Mesothelial cell of epicardium (in vitro differentiated cells): ENCODE results near the gene C1orf198. TPM values are rescaled to one million over a fixed set of nuclear protein-coding genes. Genes with fewer than 3 reads are reported as not detected.
A peak's percentile ranks its signal among the peaks of the same experiment; 100 is the strongest.

ENCODE experiments used
- DNase-seq, 2 experiments: peaks; one replicate each; pipeline ENCODE4 v3.0.0; 2021; ENCODE audit warnings: low spot score in 2 of 2; ENCODE audit not compliant: unreplicated experiment in 2 of 2
- H3K27ac Mint-ChIP-seq: 2 replicates; pipeline ENCODE4 v1.8.0; 2021; ENCODE audit warnings: mixed read lengths
- H3K27me3 Mint-ChIP-seq: 2 replicates; pipeline ENCODE4 v1.8.0; 2021; ENCODE audit warnings: low read depth, mixed read lengths
- H3K36me3 Mint-ChIP-seq: 2 replicates; pipeline ENCODE4 v1.8.0; 2021; ENCODE audit warnings: mixed read lengths
- H3K4me1 Mint-ChIP-seq: 2 replicates; pipeline ENCODE4 v1.8.0; 2021; ENCODE audit warnings: mixed read lengths
- H3K4me3 Mint-ChIP-seq: 2 replicates; pipeline ENCODE4 v1.8.0; 2021; ENCODE audit warnings: mild to moderate bottlenecking, moderate library complexity, mixed read lengths
- H3K9me3 Mint-ChIP-seq: 2 replicates; pipeline ENCODE4 v1.8.0; 2021; ENCODE audit warnings: mixed read lengths
- total RNA-seq: library from RNA; stranded (reverse); gene quantifications from 3 replicates; pipeline ENCODE4 v1.2.1, GENCODE V29; 2021
- TF ChIP-seq, protein P1 (sequence below): fragments of 200-600 bp; sonication (generic); IDR thresholded peaks from one replicate; pipeline ENCODE4 v1.5.0; 2021; ENCODE audit warnings: antibody characterized with exemption; ENCODE audit not compliant: unreplicated experiment

Gene C1orf198
- total RNA-seq, 1 donor from 2014 or later = 143 TPM

DNA sequence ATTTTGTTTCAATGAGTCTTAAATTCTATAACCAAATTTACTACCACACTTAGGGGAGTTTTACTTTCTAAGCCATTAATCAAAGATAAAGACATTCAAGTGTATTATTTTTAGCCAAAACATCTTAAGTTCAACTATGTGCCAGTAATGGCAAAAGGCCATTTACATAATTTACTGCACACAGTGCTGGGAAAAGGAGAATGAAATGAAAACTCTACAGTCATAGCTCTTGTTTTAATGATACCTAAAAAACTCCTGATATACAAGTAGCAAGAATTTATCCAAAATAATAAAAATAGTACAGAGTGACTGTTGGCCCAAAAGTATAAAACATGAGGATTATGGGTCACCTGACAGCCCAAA is 42.4 kb upstream of the C1orf198 start:
- DNase-seq = no peak
- TF ChIP-seq, protein P1, sequence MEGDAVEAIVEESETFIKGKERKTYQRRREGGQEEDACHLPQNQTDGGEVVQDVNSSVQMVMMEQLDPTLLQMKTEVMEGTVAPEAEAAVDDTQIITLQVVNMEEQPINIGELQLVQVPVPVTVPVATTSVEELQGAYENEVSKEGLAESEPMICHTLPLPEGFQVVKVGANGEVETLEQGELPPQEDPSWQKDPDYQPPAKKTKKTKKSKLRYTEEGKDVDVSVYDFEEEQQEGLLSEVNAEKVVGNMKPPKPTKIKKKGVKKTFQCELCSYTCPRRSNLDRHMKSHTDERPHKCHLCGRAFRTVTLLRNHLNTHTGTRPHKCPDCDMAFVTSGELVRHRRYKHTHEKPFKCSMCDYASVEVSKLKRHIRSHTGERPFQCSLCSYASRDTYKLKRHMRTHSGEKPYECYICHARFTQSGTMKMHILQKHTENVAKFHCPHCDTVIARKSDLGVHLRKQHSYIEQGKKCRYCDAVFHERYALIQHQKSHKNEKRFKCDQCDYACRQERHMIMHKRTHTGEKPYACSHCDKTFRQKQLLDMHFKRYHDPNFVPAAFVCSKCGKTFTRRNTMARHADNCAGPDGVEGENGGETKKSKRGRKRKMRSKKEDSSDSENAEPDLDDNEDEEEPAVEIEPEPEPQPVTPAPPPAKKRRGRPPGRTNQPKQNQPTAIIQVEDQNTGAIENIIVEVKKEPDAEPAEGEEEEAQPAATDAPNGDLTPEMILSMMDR = no peak
- H3K36me3 Mint-ChIP-seq = peaks cover 26% of the 10 kb centered on the region
- H3K4me3 Mint-ChIP-seq = no peak overlapping the region
- no peaks in the 10 kb centered on the region for H3K27me3 Mint-ChIP-seq
- H3K4me1 Mint-ChIP-seq = peaks cover 35% of the 10 kb centered on the region
- H3K27ac Mint-ChIP-seq = peak overlapping the region; percentile 87
- H3K9me3 Mint-ChIP-seq = no peaks in the 10 kb centered on the region

DNA sequence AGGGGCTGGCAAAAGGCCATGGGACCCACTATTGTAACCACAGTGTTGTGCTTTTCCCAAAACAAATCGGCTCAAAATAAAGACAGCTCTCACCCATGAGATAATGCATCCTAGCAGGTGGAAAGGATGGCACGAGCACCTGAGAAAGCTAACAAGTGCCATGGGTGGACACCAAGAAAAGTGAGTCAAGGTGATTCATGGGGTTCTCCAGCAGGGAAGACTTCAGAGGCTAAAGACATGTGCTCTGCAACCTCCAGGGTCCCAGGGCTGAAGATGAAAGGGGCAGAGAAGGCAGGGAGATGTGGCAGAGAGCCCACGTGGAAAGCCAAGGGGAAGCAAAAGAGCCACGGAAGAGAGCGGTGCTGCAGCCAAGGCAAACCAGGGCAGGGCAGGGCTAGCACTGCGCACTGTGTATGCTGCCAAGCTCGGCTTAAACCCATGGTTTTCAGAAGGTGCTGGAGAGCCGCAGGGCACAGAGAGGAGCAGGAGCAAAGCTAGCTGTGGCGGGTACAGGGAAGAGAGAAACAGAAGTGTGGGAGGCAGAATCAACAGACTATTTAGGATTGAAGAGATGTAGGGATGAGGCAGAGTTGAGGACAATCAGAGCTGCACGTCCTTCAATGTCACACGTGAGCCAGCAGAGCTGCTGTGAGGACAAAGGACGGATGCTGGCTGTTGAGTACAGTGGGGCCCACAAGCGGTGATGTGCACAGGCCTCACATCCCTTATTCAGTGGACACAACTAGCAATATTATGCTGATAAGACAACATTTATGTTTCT is 41.8 kb upstream of the C1orf198 start:
- H3K9me3 Mint-ChIP-seq = no peaks in the 10 kb centered on the region
- no peak overlapping the region for H3K4me3 Mint-ChIP-seq
- peaks cover 23% of the 10 kb centered on the region for H3K36me3 Mint-ChIP-seq
- DNase-seq = no peak
- TF ChIP-seq, protein P1 = no peak
- no peaks in the 10 kb centered on the region for H3K27me3 Mint-ChIP-seq
- peak overlapping the region; percentile 87 for H3K27ac Mint-ChIP-seq
- H3K4me1 Mint-ChIP-seq = peaks cover 40% of the 10 kb centered on the region

DNA sequence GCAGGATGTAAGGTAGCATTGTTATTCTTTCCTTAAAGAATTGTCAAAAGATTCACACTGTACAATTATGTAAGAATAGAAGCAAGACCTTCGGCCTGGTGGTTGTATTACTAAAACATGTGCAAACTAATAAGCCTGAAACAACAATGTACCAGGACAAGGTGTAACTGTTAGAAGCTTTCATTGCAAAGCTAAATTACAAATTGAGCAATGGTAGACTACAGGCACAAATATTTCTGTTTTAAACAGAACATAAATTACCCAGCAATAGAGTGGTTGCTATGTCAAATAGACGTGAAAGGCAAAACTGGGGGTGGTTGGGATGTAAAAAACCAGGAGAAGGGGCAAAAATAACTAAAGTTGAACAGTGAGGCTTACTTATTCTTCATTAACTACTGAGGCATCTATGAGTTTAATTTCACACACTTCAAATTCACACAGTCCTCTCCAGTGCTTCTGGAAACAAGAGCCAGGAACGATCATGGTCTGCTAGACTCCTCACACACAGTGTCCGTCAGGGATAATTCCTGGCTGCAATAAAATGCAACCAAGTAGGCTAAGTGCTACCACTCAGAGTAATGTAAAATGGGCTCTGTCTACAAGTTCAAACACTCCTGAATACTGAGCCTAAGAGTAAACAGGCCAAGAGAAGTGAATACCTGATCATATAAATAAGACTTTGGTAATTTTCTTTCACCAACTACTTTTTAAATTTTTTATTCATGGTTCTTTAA is 39.3 kb upstream of the C1orf198 start:
- Mint-ChIP-seq H3K36me3 (peaks cover 25% of the 10 kb centered on the region), H3K4me1 (peaks cover 42% of the 10 kb centered on the region)
- DNase-seq = no peak

DNA sequence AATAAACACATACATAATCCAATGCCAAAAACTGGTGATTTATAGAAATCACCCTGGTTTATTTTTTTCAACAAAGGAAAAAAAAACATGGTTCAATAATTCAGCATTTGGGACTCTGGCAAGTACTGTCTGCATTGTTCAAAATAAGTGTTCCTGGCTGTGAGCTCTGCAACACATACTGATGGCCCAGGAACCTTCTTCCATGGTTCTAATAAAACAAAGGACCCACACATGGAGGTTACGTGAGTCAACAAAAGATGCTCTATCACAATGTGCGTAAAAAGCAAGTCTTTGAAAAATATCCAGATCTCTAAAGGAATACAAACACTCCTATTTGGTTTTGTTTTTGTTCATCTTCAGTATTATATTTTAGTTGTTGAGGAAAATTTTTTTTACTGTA is 37.9 kb upstream of the C1orf198 start:
- Mint-ChIP-seq H3K27me3 (no peaks in the 10 kb centered on the region), H3K36me3 (peaks cover 22% of the 10 kb centered on the region), H3K9me3 (no peaks in the 10 kb centered on the region), H3K4me3 (no peak overlapping the region), H3K27ac (no peak overlapping the region), H3K4me1 (peaks cover 40% of the 10 kb centered on the region)
- no peak for DNase-seq
- TF ChIP-seq, protein P1 = no peak

More for the DNA sequence above, 39.3 kb upstream of the C1orf198 start:
- TF ChIP-seq, protein P1 = no peak
- H3K9me3 Mint-ChIP-seq = no peaks in the 10 kb centered on the region
- H3K4me3 Mint-ChIP-seq = no peak overlapping the region
- no peaks in the 10 kb centered on the region for H3K27me3 Mint-ChIP-seq
- H3K27ac Mint-ChIP-seq = peak overlapping the region; percentile 45

DNA sequence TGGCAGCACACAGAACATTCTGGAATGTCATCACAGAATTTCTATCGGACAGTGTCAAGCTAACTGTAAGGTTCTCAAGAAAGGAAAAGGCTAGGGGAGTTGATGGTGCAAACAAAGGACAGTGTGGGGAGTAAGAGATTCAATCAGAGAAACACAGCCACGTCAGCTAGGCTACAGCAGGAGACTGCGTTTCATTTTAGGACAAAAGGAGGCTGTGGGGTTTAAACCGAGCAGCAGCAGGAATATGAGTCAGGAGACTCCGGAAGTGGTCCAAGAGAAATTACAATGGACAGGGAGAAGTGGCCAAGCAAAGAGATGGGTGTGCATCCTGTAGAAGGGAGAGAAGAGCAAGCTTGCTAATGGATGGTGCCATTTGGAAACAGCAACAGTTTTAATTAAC is 37.4 kb upstream of the C1orf198 start:
- H3K9me3 Mint-ChIP-seq = no peaks in the 10 kb centered on the region
- TF ChIP-seq, protein P1 = no peak
- H3K36me3 Mint-ChIP-seq = peaks cover 22% of the 10 kb centered on the region
- H3K4me3 Mint-ChIP-seq = no peak overlapping the region
- peak overlapping the region; percentile 2 for H3K27ac Mint-ChIP-seq
- H3K27me3 Mint-ChIP-seq = no peaks in the 10 kb centered on the region
- no peak for DNase-seq
- H3K4me1 Mint-ChIP-seq = peaks cover 40% of the 10 kb centered on the region
